ENCODE results near the gene ASB4. TPM values are rescaled to one million over a fixed set of nuclear protein-coding genes. Genes with fewer than 3 reads are reported as not detected.

ASB4 gene, protein sequence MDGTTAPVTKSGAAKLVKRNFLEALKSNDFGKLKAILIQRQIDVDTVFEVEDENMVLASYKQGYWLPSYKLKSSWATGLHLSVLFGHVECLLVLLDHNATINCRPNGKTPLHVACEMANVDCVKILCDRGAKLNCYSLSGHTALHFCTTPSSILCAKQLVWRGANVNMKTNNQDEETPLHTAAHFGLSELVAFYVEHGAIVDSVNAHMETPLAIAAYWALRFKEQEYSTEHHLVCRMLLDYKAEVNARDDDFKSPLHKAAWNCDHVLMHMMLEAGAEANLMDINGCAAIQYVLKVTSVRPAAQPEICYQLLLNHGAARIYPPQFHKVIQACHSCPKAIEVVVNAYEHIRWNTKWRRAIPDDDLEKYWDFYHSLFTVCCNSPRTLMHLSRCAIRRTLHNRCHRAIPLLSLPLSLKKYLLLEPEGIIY
- polyA plus RNA-seq (2011; rRNA removed): not detected in 2 replicates
- polyA minus RNA-seq (2011; rRNA and poly(A)+ RNA removed): not detected in 2 replicates

DNA sequence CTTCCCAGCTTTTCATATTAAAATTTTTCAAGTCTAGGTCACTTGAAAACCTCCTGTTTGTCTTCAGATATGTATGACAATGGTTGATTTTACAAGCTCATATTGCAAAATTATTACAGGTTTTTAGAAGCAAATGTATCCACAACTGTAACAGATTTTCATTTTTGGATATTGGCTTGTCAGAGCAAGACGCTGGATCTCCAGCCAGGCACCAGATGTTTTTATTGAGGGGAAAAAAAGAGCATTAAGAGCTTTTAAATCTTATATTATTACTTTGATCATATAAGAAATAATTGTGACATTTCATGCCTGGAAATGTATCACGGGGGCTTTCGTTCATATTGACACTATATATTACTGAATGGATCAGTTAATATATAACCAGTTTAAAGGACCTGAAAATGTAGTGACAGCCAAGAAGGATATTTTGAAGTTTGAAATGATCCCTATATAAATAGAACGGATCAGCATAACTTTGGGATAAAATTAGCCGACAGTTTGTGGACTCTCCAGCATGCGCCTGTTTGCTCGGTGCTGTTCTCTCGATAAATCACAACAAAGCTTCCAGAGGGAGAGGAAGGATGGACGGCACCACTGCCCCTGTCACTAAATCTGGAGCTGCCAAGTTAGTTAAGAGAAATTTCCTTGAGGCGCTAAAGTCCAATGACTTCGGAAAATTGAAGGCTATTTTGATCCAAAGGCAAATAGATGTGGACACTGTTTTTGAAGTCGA, at the start of gene ASB4:
Gene ASB4 (plus strand): TSS at position 553 of the 733 bp plus-strand sequence. CDS start 29 bp downstream, at position 582.
- CTCF ChIA-PET: interaction anchor here (0.7 to 1.5 kb wide), 2 partner anchors 9 to 13 kb away, joined by 3 to 8 read pairs; no protein-coding TSS in a partner anchor
- Histone ChIP-seq H3K36me3 (ENCODE audit: control insufficient read depth, insufficient read depth, low read length) (no peaks in the 10 kb centered on the region), H3K27me3 (ENCODE audit: control insufficient read depth, insufficient read depth, low read length) (no peaks in the 10 kb centered on the region; the same call in 1 of the 2 replicates), H3K4me3 (ENCODE audit: low read depth, low read length) (no peak within 1 kb of the TSS)
- no peak for DNase-seq (ENCODE audit: low read depth)
- no peak for TF ChIP-seq CTCF (IDR thresholded peaks at IDR 0.05; ENCODE audit: insufficient read depth, low read depth, low read length)
- POLR2A ChIA-PET: no interaction called here

DNA sequence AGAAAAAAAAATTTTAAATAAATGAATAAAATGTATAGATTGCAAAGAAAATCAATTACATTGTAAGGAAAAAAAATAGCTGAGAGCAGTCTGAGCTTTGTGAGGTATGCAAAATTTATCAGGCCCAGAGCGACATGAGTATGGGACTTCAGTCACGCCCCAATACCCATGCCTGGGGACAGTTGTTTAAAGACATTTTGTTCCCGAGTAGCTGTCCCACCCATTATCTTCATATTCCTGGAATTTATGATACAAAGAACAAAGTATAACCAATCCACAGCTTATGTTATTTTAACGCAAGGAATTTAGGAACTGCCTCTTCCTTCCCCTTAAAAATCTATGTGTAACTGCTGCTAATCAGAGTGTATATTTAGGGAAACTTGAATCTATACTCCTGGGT, 49.3 kb upstream of the ASB4 start:
- POLR2A ChIA-PET: no interaction called here
- no peak for DNase-seq (ENCODE audit: low read depth)

DNA sequence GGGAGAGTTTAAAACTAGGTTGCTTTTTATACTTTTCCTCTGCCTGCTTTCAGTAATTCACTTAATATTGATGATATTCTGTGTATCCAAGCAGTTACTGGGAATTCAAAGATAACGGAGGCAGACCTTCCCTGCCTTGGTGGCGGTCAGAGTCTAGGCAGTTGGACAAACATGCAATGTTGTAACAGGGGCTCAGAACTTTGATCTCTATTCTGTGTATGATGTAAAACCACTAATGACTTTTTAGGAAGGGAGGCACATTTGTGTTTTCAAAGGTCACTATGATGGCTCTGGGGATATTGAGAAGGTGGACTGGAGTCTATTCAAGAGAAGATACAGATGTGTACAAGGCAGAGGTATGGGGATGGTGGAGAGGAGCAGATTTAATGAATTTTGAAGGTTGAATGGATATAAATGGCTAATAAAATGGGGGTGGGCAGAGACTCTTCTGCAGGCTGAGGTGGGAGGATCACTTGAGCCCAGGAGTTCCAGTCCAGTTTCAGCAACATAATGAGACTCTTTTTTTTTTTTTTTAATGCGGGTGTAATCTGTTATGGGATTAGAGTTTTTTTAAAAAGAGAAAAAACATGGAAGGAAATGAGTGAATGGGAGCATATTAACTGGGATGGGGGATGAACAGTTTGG, 45.2 kb upstream of the ASB4 start:
- Histone ChIP-seq H3K27me3 (ENCODE audit: control insufficient read depth, insufficient read depth, low read length) (no peaks in the 10 kb centered on the region), H3K36me3 (ENCODE audit: control insufficient read depth, insufficient read depth, low read length) (no peaks in the 10 kb centered on the region), H3K4me3 (ENCODE audit: low read depth, low read length) (no peak overlapping the region)
- no peak for DNase-seq (ENCODE audit: low read depth)
- POLR2A ChIA-PET: no interaction called here
- CTCF ChIA-PET: interaction anchor here (1.5 kb wide), 1 partner anchor 36 kb away, joined by 3 read pairs; no protein-coding TSS in a partner anchor
- TF ChIP-seq CTCF (IDR thresholded peaks at IDR 0.05; ENCODE audit: insufficient read depth, low read depth, low read length): no peak

More for the DNA sequence above, 49.3 kb upstream of the ASB4 start:
- Histone ChIP-seq H3K4me3 (ENCODE audit: low read depth, low read length) (no peak overlapping the region), H3K27me3 (ENCODE audit: control insufficient read depth, insufficient read depth, low read length) (no peaks in the 10 kb centered on the region), H3K36me3 (ENCODE audit: control insufficient read depth, insufficient read depth, low read length) (peaks cover 3% of the 10 kb centered on the region; the same call in 1 of the 2 replicates)
- CTCF ChIA-PET: interaction anchor here (0.8 to 1.4 kb wide), 2 partner anchors 17 to 40 kb away, joined by 3 to 4 read pairs; no protein-coding TSS in a partner anchor
- no peak for TF ChIP-seq CTCF (IDR thresholded peaks at IDR 0.05; ENCODE audit: insufficient read depth, low read depth, low read length)

- Histone ChIP-seq H3K4me3 (ENCODE audit: low read depth, low read length) (no peak overlapping the region), H3K27me3 (ENCODE audit: control insufficient read depth, insufficient read depth, low read length) (no peaks in the 10 kb centered on the region), H3K36me3 (ENCODE audit: control insufficient read depth, insufficient read depth, low read length) (no peaks in the 10 kb centered on the region)
- no peak for TF ChIP-seq CTCF (IDR thresholded peaks at IDR 0.05; ENCODE audit: insufficient read depth, low read depth, low read length)
- DNase-seq (ENCODE audit: low read depth): no peak
- ChIA-PET CTCF (interaction anchor here (1.5 kb wide), 1 partner anchor 36 kb away, joined by 3 read pairs; no protein-coding TSS in a partner anchor), POLR2A (no interaction called here)
Observed at GRCh38 chr7:95441042-95441823, 44.5 kb upstream of the ASB4 start.

Measured in BJ (cell line).